ENCODE measurements around the gene ZNF282. TPM values are rescaled to one million over a fixed set of nuclear protein-coding genes. Genes with fewer than 3 reads are reported as not detected.
A peak's percentile ranks its signal among the peaks of the same experiment; 100 is the strongest.
"Not testable (repeated sequence)": the region's sequence is repeated elsewhere in the genome, so short reads cannot be mapped to it uniquely, and the experiment has no call there.

Gene ZNF282
- total RNA-seq, 1 donor from 2014 or later = 118 TPM

DNA sequence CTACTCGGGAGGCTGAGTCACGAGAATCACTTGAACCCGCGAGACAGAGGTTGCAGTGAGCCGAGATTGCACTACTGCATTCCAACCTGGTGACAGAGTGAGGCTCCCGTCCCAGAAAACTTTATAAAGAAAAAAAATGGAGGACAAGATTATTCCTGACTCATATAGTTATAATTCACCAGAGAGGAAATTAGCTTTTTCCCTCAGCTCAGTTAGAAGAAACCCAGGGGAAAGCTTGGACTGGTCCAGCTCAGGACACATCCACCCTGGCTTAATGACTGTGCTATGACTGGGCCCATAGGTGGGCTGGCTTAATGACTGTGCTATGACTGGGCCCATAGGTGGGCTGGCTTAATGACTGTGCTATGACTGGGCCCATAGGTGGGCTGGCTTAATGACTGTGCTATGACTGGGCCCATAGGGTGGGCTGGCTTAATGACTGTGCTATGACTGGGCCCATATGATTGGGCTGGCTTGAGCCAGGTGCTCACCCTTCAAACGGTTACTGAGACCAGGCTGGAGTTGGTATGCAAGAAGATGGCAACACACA is 38.4 kb downstream of the ZNF282 start:
- H3K4me3 Mint-ChIP-seq (ENCODE audit: low read depth); H3K9me3 Mint-ChIP-seq; H3K27me3 Mint-ChIP-seq (ENCODE audit: low read depth); intact Hi-C loops (cut with micrococcal nuclease); DNase-seq (ENCODE audit: low spot score); H3K36me3 Mint-ChIP-seq (ENCODE audit: low read depth); H3K4me1 Mint-ChIP-seq (ENCODE audit: low read depth); H3K27ac Mint-ChIP-seq: not testable (repeated sequence)

DNA sequence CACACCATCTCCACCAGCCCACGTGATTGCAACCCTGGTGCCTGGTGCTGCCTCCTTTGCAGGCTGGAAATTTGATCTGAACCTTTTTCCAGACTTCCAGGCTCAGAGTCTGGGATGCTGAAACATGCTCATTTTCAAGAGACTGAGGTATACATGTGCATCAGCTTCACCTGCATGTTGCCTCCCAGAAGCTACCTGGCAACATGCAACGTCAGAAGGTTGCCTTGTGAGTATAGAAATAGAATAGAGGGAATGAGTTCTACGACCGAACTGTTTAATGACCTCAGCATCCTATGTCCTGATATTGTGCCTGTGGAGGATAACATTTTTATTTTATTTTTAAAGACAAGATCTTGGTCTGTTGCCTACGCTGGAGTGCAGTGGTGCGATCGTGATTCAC is 42.2 kb downstream of the ZNF282 start:
- Mint-ChIP-seq H3K27ac (no peak overlapping the region), H3K36me3 (ENCODE audit: low read depth) (peaks cover 13% of the 10 kb centered on the region), H3K27me3 (ENCODE audit: low read depth) (no peaks in the 10 kb centered on the region), H3K9me3 (peaks cover 2% of the 10 kb centered on the region), H3K4me3 (ENCODE audit: low read depth) (no peak overlapping the region), H3K4me1 (ENCODE audit: low read depth) (peaks cover 20% of the 10 kb centered on the region)
- intact Hi-C loops (cut with micrococcal nuclease) = no loop called here
- DNase-seq (ENCODE audit: low spot score) = no peak

DNA sequence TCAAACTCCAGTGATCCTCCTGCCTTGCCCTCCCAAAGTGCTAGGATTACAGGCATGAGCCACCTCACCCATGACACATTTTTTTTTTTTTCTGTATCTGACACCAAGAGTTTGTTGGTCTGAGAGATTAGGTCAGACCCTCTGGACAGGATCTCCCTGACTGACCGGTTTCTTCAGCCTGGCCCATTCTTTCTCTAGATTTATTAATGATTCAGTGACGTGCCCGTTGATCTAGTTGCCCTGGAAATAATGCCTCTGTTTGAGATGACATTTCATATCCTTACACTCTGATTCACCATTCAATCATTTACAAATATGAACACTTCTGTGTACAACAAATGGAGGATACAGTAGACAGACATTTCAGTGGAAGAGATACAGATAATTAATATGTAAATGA is 42.7 kb downstream of the ZNF282 start:
- no peaks in the 10 kb centered on the region for H3K27me3 Mint-ChIP-seq (ENCODE audit: low read depth)
- peaks cover 24% of the 10 kb centered on the region for H3K4me1 Mint-ChIP-seq (ENCODE audit: low read depth)
- intact Hi-C loops (cut with micrococcal nuclease) = loop anchor here (2.0 kb wide), 1 partner anchor 43 kb away; the partner anchor contains the start of gene ZNF282
- H3K36me3 Mint-ChIP-seq (ENCODE audit: low read depth) = peaks cover 19% of the 10 kb centered on the region
- H3K4me3 Mint-ChIP-seq (ENCODE audit: low read depth) = peak overlapping the region; percentile 55
- peaks cover 7% of the 10 kb centered on the region for H3K9me3 Mint-ChIP-seq
- no peak for DNase-seq (ENCODE audit: low spot score)
- H3K27ac Mint-ChIP-seq = peak overlapping the region; percentile 33

DNA sequence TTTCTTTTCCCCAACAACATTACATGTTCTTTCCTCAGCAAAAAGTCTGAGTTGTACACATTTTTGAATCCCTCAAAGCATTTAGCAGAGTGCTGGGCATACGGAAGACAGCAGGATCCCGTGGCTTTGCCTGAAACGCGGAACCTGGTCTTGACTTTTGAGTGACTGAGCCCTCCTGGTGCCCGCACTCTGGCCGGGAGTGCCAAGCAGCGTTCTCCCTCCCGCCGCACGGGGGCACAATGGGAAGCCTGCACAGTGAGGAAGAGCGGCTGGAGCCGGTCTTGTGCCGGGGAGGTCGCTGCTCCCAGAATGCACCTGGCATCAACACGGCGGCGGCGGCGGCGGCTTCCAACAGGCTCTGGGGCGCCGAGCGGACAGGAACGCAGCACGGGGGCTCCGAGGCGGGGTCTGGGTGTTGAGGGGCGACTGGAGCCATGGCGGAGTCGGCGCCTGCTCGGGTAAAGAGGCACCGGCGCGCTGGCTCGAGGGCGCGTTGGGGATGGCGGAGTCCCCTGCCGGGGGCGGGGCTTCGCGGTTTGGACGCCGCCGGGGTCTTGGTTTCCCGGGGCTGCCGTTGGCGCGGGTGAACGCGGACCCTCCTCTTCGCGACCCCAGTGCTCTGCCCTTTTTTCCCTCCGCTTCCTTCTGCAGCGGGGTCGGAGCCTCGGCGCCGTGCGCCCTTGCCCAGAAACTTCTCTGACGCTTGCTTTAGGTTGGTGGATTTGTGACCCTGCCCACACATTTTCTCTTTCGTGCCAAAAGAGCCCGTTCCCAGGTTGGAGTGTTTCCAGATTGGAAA is 44.2 kb downstream of the ZNF282 start, which contains the start of gene ZNF212:
TSS of gene ZNF212 (plus strand) at position 307 of the 799 bp plus-strand sequence. CDS start at position 435, 128 bp downstream.
- Mint-ChIP-seq H3K27ac (peak within 1 kb of the TSS; percentile 87), H3K36me3 (ENCODE audit: low read depth) (peaks cover 20% of the 10 kb centered on the region), H3K9me3 (peaks cover 7% of the 10 kb centered on the region), H3K4me1 (ENCODE audit: low read depth) (peaks cover 26% of the 10 kb centered on the region), H3K27me3 (ENCODE audit: low read depth) (no peaks in the 10 kb centered on the region), H3K4me3 (ENCODE audit: low read depth) (peak within 1 kb of the TSS; percentile 91)
- DNase-seq (ENCODE audit: low spot score) = peak; percentile 83
- intact Hi-C loops (cut with micrococcal nuclease) = loop anchor here (2.0 to 10.0 kb wide), 2 partner anchors 45 to 215 kb away; partner anchors contain the start of genes PDIA4 and ZNF282

DNA sequence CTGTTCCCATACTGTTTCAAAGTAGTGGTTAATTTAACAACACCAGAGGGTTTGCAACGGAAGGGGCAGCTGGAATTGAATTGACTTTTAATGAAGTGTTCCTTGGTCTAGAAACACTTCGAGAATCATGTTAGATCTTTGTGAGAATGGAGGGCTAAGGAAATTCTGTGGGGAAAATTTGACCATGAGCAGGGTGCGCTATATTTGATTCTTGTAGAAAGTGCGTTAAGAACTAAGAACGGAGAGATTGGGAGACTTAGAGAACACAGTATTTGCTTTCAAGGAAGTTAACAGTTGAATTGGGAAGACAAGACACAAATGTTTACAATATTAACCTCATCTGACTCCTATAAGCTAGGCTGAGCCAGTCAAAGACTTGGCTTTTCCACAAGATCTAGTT is 45.3 kb downstream of the ZNF282 start:
- intact Hi-C loops (cut with micrococcal nuclease) = loop anchor here (10.0 kb wide), 1 partner anchor 216 kb away; the partner anchor contains the start of gene PDIA4
- H3K4me3 Mint-ChIP-seq (ENCODE audit: low read depth) = peak overlapping the region; percentile 91
- H3K36me3 Mint-ChIP-seq (ENCODE audit: low read depth) = peaks cover 21% of the 10 kb centered on the region
- peak overlapping the region; percentile 64 for H3K27ac Mint-ChIP-seq
- H3K9me3 Mint-ChIP-seq = peaks cover 7% of the 10 kb centered on the region
- H3K4me1 Mint-ChIP-seq (ENCODE audit: low read depth) = peaks cover 33% of the 10 kb centered on the region
- H3K27me3 Mint-ChIP-seq (ENCODE audit: low read depth) = no peaks in the 10 kb centered on the region
- no peak for DNase-seq (ENCODE audit: low spot score)

DNA sequence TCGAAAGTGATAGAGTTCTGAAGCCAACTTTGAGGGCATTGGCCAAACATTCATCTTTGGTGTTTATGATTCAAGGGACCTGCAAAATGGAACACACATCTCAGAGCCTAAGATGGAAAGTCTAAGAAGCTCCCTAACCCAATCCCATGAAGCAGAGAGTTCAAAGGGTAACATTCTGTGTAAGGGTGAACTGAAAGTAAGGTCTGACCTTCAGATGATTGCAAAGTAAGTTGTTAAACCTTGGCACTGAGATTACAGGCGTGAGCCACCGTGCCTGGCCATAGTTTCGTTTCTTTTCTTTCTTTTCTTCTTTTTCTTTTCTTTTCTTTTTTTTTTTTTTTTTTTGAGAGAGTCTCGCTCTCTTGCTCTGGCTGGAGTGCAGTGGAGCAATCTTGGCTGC is 46.4 kb downstream of the ZNF282 start:
- Mint-ChIP-seq H3K4me3 (ENCODE audit: low read depth) (peak overlapping the region; percentile 91), H3K4me1 (ENCODE audit: low read depth) (peaks cover 36% of the 10 kb centered on the region), H3K36me3 (ENCODE audit: low read depth) (peaks cover 26% of the 10 kb centered on the region), H3K27ac (peak overlapping the region; percentile 17), H3K27me3 (ENCODE audit: low read depth) (no peaks in the 10 kb centered on the region), H3K9me3 (peaks cover 7% of the 10 kb centered on the region)
- intact Hi-C loops (cut with micrococcal nuclease) = loop anchor here (10.0 kb wide), 1 partner anchor 217 kb away; the partner anchor contains the start of gene PDIA4
- DNase-seq (ENCODE audit: low spot score) = no peak

DNA sequence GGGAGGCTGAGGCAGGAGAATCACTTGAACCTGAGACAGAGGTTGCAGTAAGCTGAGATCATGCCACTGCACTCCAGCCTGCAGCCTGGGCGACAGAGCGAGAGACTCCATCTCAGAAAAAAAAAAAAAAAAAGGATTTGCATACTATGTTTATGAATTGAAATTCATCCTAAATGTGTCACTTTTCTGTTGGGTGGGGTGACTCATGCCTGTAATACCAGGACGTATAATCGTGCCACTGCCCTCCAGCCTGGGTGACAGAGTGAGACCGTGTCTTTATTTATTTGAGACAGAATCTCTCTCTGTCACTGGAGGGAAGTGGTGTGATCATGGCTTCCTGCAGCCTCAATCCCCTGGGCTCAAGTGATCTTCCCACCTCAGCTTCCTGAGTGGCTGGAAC is 49.9 kb downstream of the ZNF282 start:
- Mint-ChIP-seq H3K27ac (peak overlapping the region; percentile 81), H3K27me3 (ENCODE audit: low read depth) (no peaks in the 10 kb centered on the region), H3K4me3 (ENCODE audit: low read depth) (peak overlapping the region; percentile 3), H3K36me3 (ENCODE audit: low read depth) (peaks cover 40% of the 10 kb centered on the region), H3K9me3 (peaks cover 7% of the 10 kb centered on the region), H3K4me1 (ENCODE audit: low read depth) (peaks cover 46% of the 10 kb centered on the region)
- no peak for DNase-seq (ENCODE audit: low spot score)
- intact Hi-C loops (cut with micrococcal nuclease) = loop anchor here (2.0 to 10.0 kb wide), 3 partner anchors 16 to 220 kb away; partner anchors contain the start of genes PDIA4 and ZNF398

DNA sequence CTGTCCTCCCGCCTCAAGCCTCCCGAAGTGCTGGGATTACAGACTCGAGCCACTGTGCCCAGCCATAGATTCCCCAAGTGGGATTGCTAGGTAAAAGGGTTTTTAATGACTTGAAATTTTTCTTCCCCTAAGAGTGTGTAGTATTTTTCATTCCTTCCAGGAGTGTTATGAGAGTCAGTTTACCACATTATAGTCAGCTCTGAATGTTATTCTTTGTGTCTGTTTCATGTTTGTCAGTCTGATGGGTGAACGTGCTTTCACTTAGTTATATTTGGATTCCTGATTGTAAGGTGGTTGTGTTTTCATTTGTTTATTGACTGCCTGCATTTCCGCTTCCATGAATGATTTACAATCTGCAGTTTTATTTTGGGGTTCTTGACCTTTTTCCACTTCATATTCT is 50.4 kb downstream of the ZNF282 start:
- peak overlapping the region; percentile 3 for H3K4me3 Mint-ChIP-seq (ENCODE audit: low read depth)
- H3K27me3 Mint-ChIP-seq (ENCODE audit: low read depth) = no peaks in the 10 kb centered on the region
- no peak for DNase-seq (ENCODE audit: low spot score)
- peaks cover 41% of the 10 kb centered on the region for H3K36me3 Mint-ChIP-seq (ENCODE audit: low read depth)
- H3K9me3 Mint-ChIP-seq = peaks cover 7% of the 10 kb centered on the region
- peaks cover 42% of the 10 kb centered on the region for H3K4me1 Mint-ChIP-seq (ENCODE audit: low read depth)
- intact Hi-C loops (cut with micrococcal nuclease) = loop anchor here (2.0 to 10.0 kb wide), 3 partner anchors 15 to 221 kb away; partner anchors contain the start of genes PDIA4 and ZNF398
- H3K27ac Mint-ChIP-seq = peak overlapping the region; percentile 81

DNA sequence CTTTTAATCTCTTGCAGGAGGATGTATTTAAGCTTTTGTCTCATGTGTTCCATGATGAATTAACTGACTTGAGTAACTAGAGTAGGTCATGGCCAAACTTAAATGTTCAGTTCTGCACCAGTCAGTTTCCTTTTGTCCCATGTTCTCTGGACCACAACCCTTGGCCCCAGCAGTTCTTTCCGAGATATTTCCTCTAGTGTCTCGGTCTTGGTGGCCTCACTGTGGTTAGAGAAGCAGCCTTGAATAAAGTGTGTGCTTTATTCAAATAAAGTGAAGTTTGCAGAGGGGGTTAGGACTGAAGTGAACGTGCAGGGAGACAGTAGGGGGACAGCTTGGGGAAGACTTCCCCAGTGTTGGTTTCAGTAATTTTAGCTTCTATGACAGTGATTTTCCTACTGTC is 53.4 kb downstream of the ZNF282 start:
- H3K36me3 Mint-ChIP-seq (ENCODE audit: low read depth) = peaks cover 45% of the 10 kb centered on the region
- H3K4me3 Mint-ChIP-seq (ENCODE audit: low read depth) = peak overlapping the region; percentile 30
- no peaks in the 10 kb centered on the region for H3K27me3 Mint-ChIP-seq (ENCODE audit: low read depth)
- peak overlapping the region; percentile 97 for H3K27ac Mint-ChIP-seq
- peaks cover 35% of the 10 kb centered on the region for H3K4me1 Mint-ChIP-seq (ENCODE audit: low read depth)
- DNase-seq (ENCODE audit: low spot score) = no peak
- H3K9me3 Mint-ChIP-seq = no peaks in the 10 kb centered on the region
- intact Hi-C loops (cut with micrococcal nuclease) = loop anchor here (1.0 to 10.0 kb wide), 4 partner anchors 13 to 224 kb away; partner anchors contain the start of genes PDIA4 and ZNF398

DNA sequence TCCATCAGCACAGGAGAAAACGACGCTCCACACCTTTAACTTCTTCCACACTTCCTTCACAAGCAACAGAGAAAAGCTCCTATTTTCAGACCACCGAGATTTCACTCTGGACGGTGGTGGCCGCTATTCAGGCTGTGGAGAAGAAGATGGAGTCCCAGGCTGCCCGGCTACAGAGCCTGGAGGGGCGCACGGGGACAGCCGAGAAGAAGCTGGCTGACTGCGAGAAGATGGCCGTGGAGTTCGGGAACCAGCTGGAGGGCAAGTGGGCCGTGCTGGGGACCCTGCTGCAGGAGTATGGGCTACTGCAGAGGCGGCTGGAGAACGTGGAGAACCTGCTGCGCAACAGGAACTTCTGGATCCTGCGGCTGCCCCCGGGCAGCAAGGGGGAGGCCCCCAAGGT is 54.8 kb downstream of the ZNF282 start:
- H3K4me3 Mint-ChIP-seq (ENCODE audit: low read depth); H3K27me3 Mint-ChIP-seq (ENCODE audit: low read depth); DNase-seq (ENCODE audit: low spot score); H3K9me3 Mint-ChIP-seq; intact Hi-C loops (cut with micrococcal nuclease): not testable (repeated sequence)
- H3K27ac Mint-ChIP-seq = peak overlapping the region; percentile 46
- H3K4me1 Mint-ChIP-seq (ENCODE audit: low read depth) = peaks cover 31% of the 10 kb centered on the region
- H3K36me3 Mint-ChIP-seq (ENCODE audit: low read depth) = peaks cover 49% of the 10 kb centered on the region

DNA sequence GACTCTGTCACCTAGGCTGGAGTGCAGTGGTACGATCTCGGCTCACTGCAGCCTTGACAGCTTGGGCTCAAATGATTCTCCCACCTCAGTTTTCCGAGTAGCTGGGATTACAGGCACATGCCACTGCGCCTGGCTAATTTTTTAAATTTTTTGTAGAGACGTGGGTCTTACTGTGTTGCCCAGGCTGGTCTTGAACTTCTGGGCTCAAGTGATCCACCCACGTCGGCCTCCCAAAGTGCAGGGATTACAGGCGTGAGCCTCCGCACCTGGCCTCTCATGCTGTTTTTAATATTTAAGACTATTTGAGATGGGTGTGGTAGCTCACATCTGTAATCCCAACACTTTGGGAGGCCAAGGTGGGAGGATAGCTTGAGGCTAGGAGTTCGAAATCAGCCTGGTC is 56.2 kb downstream of the ZNF282 start:
- H3K27me3 Mint-ChIP-seq (ENCODE audit: low read depth); DNase-seq (ENCODE audit: low spot score); H3K9me3 Mint-ChIP-seq; H3K4me3 Mint-ChIP-seq (ENCODE audit: low read depth); H3K27ac Mint-ChIP-seq; intact Hi-C loops (cut with micrococcal nuclease): not testable (repeated sequence)
- Mint-ChIP-seq H3K36me3 (ENCODE audit: low read depth) (peaks cover 49% of the 10 kb centered on the region), H3K4me1 (ENCODE audit: low read depth) (peaks cover 21% of the 10 kb centered on the region)

DNA sequence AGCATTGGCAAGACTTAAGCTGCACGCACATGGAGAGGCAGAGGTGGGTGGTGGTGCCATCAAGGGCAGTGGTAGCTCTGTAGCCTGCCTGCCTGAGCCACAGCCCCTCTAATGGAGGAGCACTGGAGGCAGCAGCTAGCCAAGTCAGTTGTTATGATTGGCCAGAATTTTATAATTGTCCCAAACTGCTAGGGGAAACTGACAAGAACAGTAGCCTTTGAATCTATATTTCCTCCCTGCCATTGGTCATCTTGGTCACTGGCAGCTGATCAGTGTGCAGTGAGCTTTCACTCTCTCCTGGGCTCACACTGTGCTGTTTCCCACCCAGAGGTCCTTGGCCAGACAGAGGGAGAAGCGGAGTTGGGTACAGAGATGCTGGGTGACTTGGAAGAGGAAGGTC is 57.0 kb downstream of the ZNF282 start:
- no peaks in the 10 kb centered on the region for H3K9me3 Mint-ChIP-seq
- H3K4me3 Mint-ChIP-seq (ENCODE audit: low read depth) = no peak overlapping the region
- peaks cover 21% of the 10 kb centered on the region for H3K4me1 Mint-ChIP-seq (ENCODE audit: low read depth)
- H3K27me3 Mint-ChIP-seq (ENCODE audit: low read depth) = no peaks in the 10 kb centered on the region
- no peak overlapping the region for H3K27ac Mint-ChIP-seq
- intact Hi-C loops (cut with micrococcal nuclease) = no loop called here
- no peak for DNase-seq (ENCODE audit: low spot score)
- H3K36me3 Mint-ChIP-seq (ENCODE audit: low read depth) = peaks cover 49% of the 10 kb centered on the region

DNA sequence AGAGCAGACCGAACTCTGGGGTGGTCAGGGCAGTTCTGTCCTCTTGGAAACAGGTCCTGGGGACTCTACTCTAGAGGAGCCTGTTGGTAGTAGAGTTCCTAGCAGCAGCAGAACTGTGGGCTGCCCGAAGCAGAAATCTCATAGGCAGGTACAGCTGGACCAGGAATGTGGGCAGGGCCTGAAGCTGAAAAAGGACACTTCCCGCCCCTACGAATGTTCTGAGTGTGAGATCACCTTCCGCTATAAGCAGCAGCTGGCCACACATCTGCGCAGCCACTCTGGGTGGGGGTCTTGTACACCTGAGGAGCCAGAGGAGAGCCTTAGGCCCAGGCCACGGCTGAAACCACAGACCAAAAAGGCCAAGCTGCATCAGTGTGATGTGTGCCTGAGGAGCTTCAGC is 58.3 kb downstream of the ZNF282 start:
- no peak for DNase-seq (ENCODE audit: low spot score)
- Mint-ChIP-seq H3K27me3 (ENCODE audit: low read depth) (no peaks in the 10 kb centered on the region), H3K36me3 (ENCODE audit: low read depth) (peaks cover 42% of the 10 kb centered on the region), H3K9me3 (no peaks in the 10 kb centered on the region), H3K4me1 (ENCODE audit: low read depth) (peaks cover 14% of the 10 kb centered on the region), H3K27ac (no peak overlapping the region), H3K4me3 (ENCODE audit: low read depth) (no peak overlapping the region)
- intact Hi-C loops (cut with micrococcal nuclease) = no loop called here

Measured in activated T-helper 2 cell treated with anti-CD3 and anti-CD28 coated beads, Interferon-gamma antibody, Interleukin-2, Interleukin-4, amounts not matched to agents 10 μg/mL and 5 μg/mL and 100 μg/mL, durations not matched to agents 14 hours and 24 hours and 36 hours (primary cell).